IMR-90 (cell line): Measurements from ENCODE around the gene APOL3. TPM values are rescaled to one million over a fixed set of nuclear protein-coding genes. Genes with fewer than 3 reads are reported as not detected.

ENCODE experiments used
- ATAC-seq: fragments of 200-7000 bp; cut with Tn5 transposase; 2 replicates; pipeline ENCODE4 v1.9.1; 2020; ENCODE audit warnings: low read depth, mild to moderate bottlenecking, moderate library complexity
- BruUV-seq: library from RNA; stranded (reverse); fragments of 400-500 nt; replicated peaks from 2 replicates; lab custom pipeline; 2021; lab: Mats Ljungman, UMichigan
- CTCF ChIA-PET: fragments of 300-600 bp; formaldehyde crosslinking; extraction: SDS; loops from one replicate; lab custom pipeline; 2021; ENCODE audit warnings: antibody characterized with exemption; lab: Yijun Ruan, JAX
- POLR2A ChIA-PET: fragments of 300-600 bp; sonication (Branson Sonifier 250); formaldehyde crosslinking; loops from one replicate; lab custom pipeline; 2022; ENCODE audit warnings: antibody characterized with exemption; ENCODE audit not compliant: unreplicated experiment; lab: Charles Lee
- DNase-seq: peaks from one replicate; pipeline ENCODE4 v3.0.0; 2013
- H2AFZ ChIP-seq: replicated peaks from 2 replicates; pipeline ENCODE3; 2013; ENCODE audit warnings: low read length, mild to moderate bottlenecking; ENCODE audit not compliant: poor library complexity
- H2AK5ac ChIP-seq: 2 replicates; pipeline ENCODE4 v1.6.1; 2013; ENCODE audit warnings: low read depth, low read length, inconsistent platforms
- H2AK9ac ChIP-seq: replicated peaks from 2 replicates; pipeline ENCODE3; 2013; ENCODE audit warnings: mild to moderate bottlenecking, low read depth, low read length, moderate library complexity; ENCODE audit not compliant: poor library complexity
- H2BK120ac ChIP-seq: 2 replicates; pipeline ENCODE4 v1.6.1; 2013; ENCODE audit warnings: low read depth, low read length, inconsistent platforms
- H2BK15ac ChIP-seq: 3 replicates; pipeline ENCODE4 v1.6.1; 2013; ENCODE audit warnings: low read depth, low read length, inconsistent platforms
- H2BK20ac ChIP-seq: 2 replicates; pipeline ENCODE4 v1.6.1; 2013; ENCODE audit warnings: low read depth, mild to moderate bottlenecking, inconsistent platforms, low read length, moderate library complexity
- H2BK5ac ChIP-seq: 2 replicates; pipeline ENCODE4 v1.6.1; 2013; ENCODE audit warnings: mild to moderate bottlenecking, low read depth, low read length, inconsistent platforms; ENCODE audit not compliant: poor library complexity, severe bottlenecking
- H3K14ac ChIP-seq: replicated peaks from 2 replicates; pipeline ENCODE4 v1.6.1; 2013; ENCODE audit warnings: low read depth, low read length, inconsistent platforms
- H3K18ac ChIP-seq: 2 replicates; pipeline ENCODE4 v1.6.1; 2013; ENCODE audit warnings: low read depth, low read length, control low read depth
- H3K23ac ChIP-seq: 2 replicates; pipeline ENCODE4 v1.6.1; 2013; ENCODE audit warnings: low read depth, low read length, inconsistent platforms
- H3K27ac ChIP-seq: 2 replicates; pipeline ENCODE4 v1.5.1; 2013; ENCODE audit warnings: mild to moderate bottlenecking, control low read depth, low read length; ENCODE audit not compliant: insufficient read depth
- H3K27me3 ChIP-seq: 2 replicates; pipeline ENCODE4 v1.6.1; 2013; ENCODE audit warnings: low read length; ENCODE audit not compliant: control insufficient read depth, insufficient read depth
- H3K36me3 ChIP-seq: 2 replicates; pipeline ENCODE4 v1.6.1; 2013; ENCODE audit warnings: low read length, mixed read lengths; ENCODE audit not compliant: control insufficient read depth, insufficient read depth
- H3K4ac ChIP-seq: 2 replicates; pipeline ENCODE4 v1.6.1; 2013; ENCODE audit warnings: low read depth, low read length, inconsistent platforms
- H3K4me1 ChIP-seq: 2 replicates; pipeline ENCODE4 v1.6.1; 2013; ENCODE audit warnings: low read length, mixed read lengths; ENCODE audit not compliant: control insufficient read depth, insufficient read depth
- H3K4me2 ChIP-seq: 2 replicates; pipeline ENCODE4 v1.6.1; 2013; ENCODE audit warnings: low read depth, mild to moderate bottlenecking, control low read depth, low read length, moderate library complexity
- H3K4me3 ChIP-seq: 2 replicates; pipeline ENCODE4 v1.5.1; 2013; ENCODE audit warnings: low read depth, mild to moderate bottlenecking, control low read depth, low read length, moderate library complexity; ENCODE audit not compliant: insufficient read depth
- H3K56ac ChIP-seq: 2 replicates; pipeline ENCODE4 v1.6.1; 2013; ENCODE audit warnings: low read length, inconsistent platforms; ENCODE audit not compliant: insufficient read depth; ENCODE audit errors: extremely low read depth
- H3K79me1 ChIP-seq, 2 experiments: 2 replicates each; pipeline ENCODE4 v1.6.1; 2013; ENCODE audit warnings: low read length in 2 of 2, inconsistent platforms in 1 of 2, low read depth in 1 of 2
- H3K9ac ChIP-seq: 2 replicates; pipeline ENCODE4 v1.6.1; 2013; ENCODE audit warnings: low read depth, low read length, control low read depth
- H3K9me1 ChIP-seq: 2 replicates; pipeline ENCODE4 v1.6.1; 2013; ENCODE audit warnings: low read length, inconsistent platforms; ENCODE audit not compliant: insufficient read depth
- H3K9me3 ChIP-seq: 2 replicates; pipeline ENCODE4 v1.6.1; 2013; ENCODE audit warnings: low read length; ENCODE audit not compliant: control insufficient read depth, insufficient read depth
- H4K20me1 ChIP-seq: 2 replicates; pipeline ENCODE4 v1.6.1; 2013; ENCODE audit warnings: low read length, inconsistent platforms; ENCODE audit not compliant: insufficient read depth
- H4K5ac ChIP-seq: 2 replicates; pipeline ENCODE4 v1.6.1; 2013; ENCODE audit warnings: mild to moderate bottlenecking, low read depth, low read length, control low read depth
- H4K8ac ChIP-seq, 2 experiments: 2 replicates each; pipeline ENCODE4 v1.6.1; 2013; ENCODE audit warnings: low read depth in 2 of 2, low read length in 2 of 2, control low read depth in 1 of 2, inconsistent platforms in 1 of 2
- H4K91ac ChIP-seq: 2 replicates; pipeline ENCODE4 v1.6.1; 2013; ENCODE audit warnings: low read depth, low read length, inconsistent platforms; ENCODE audit not compliant: insufficient read depth
- BHLHE40 ChIP-seq: fragments of 150-350 bp; IDR thresholded peaks from 2 replicates; pipeline ENCODE4 v1.6.1; 2016; ENCODE audit warnings: mild to moderate bottlenecking, low read depth, low read length
- CEBPB ChIP-seq: IDR thresholded peaks from 2 replicates; pipeline ENCODE4 v1.6.1; 2012; ENCODE audit warnings: low read depth, low read length, improper control_type of control experiment
- CTCF ChIP-seq: conservative IDR thresholded peaks from 2 replicates; pipeline ENCODE4 v1.5.1; 2012; ENCODE audit warnings: mild to moderate bottlenecking, low read depth, low read length, improper control_type of control experiment
- ELK1 ChIP-seq: fragments of 150-350 bp; IDR thresholded peaks from 2 replicates; pipeline ENCODE4 v1.6.1; 2016; ENCODE audit warnings: low read depth, mild to moderate bottlenecking, low read length, moderate library complexity, borderline replicate concordance
- FOS ChIP-seq: fragments of 150-350 bp; IDR thresholded peaks from 2 replicates; pipeline ENCODE4 v1.6.1; 2016; ENCODE audit warnings: low read depth, low read length
- MAFK ChIP-seq: IDR thresholded peaks from 2 replicates; pipeline ENCODE4 v1.6.1; 2012; ENCODE audit warnings: low read depth, low read length, improper control_type of control experiment
- MAZ ChIP-seq: IDR thresholded peaks from 2 replicates; pipeline ENCODE4 v1.6.1; 2012; ENCODE audit warnings: low read depth, mild to moderate bottlenecking, low read length, improper control_type of control experiment, moderate library complexity, borderline replicate concordance
- MXI1 ChIP-seq: IDR thresholded peaks from 2 replicates; pipeline ENCODE4 v1.6.1; 2012; ENCODE audit warnings: low read depth, mild to moderate bottlenecking, low read length, moderate library complexity, borderline replicate concordance
- NFE2L2 ChIP-seq: fragments of 150-350 bp; IDR thresholded peaks from 2 replicates; pipeline ENCODE4 v1.6.1; 2016; ENCODE audit warnings: low read depth, mild to moderate bottlenecking, low read length
- RAD21 ChIP-seq: IDR thresholded peaks from 2 replicates; pipeline ENCODE4 v1.6.1; 2012; ENCODE audit warnings: low read length, improper control_type of control experiment
- RFX5 ChIP-seq: IDR thresholded peaks from 2 replicates; pipeline ENCODE4 v1.8.0; 2012; ENCODE audit warnings: low read depth, mild to moderate bottlenecking, low read length, moderate library complexity
- SMC3 ChIP-seq: fragments of 150-350 bp; IDR thresholded peaks from 2 replicates; pipeline ENCODE4 v1.6.1; 2016; ENCODE audit warnings: low read depth, mild to moderate bottlenecking, antibody characterized with exemption, low read length, moderate library complexity
- USF2 ChIP-seq: fragments of 150-350 bp; IDR thresholded peaks from 2 replicates; pipeline ENCODE4 v1.6.1; 2017; ENCODE audit warnings: mild to moderate bottlenecking, antibody characterized with exemption, low read length, low read depth
- WGBS, 2 experiments: methylation state at CpG; one replicate each; pipeline versions ENCODE4 v1.1.5 to v1.1.7; 2013; ENCODE audit warnings: missing lambda C conversion rate in 2 of 2; ENCODE audit not compliant: insufficient read length in 1 of 2; ENCODE audit errors: extremely low coverage in 2 of 2; 5-methylcytosine and 5-hydroxymethylcytosine counted together
- dilution Hi-C: fragments of 300-500 bp; cut with HindIII; formaldehyde crosslinking; loops from one replicate; pipeline ENCODE4 v1.14.3; 2018; ENCODE audit warnings: low sequenced_read_pairs; ENCODE audit not compliant: unreplicated experiment
- in situ Hi-C: fragments of 300-500 bp; cut with MboI; formaldehyde crosslinking; loops from 3 replicates; pipeline ENCODE4 v1.14.3; 2019; ENCODE audit warnings: low sequenced_read_pairs, inconsistent platforms, mixed read lengths
- intact Hi-C: fragments of 100-400 bp; cut with micrococcal nuclease; formaldehyde crosslinking; loops from 2 replicates; pipeline ENCODE4 v1.10.0; 2022
- polyA plus RNA-seq, 3 experiments: library from polyadenylated mRNA; depleted of rRNA; stranded (reverse); fragments of >200 nt; gene quantifications; 2 replicates each; pipeline ENCODE4 v1.2.3, GENCODE V29; 2012; ENCODE audit warnings: low replicate concordance in 1 of 3
- total RNA-seq: library from RNA; depleted of rRNA; stranded (reverse); fragments of >200 nt; gene quantifications from 2 replicates; pipeline ENCODE4 v1.2.3, GENCODE V29; 2012

Gene APOL3
- total and polyA plus RNA-seq, 2 of the 4 experiments (the other 2 are of a cell fraction): 1.4 to 2.3 TPM

DNA sequence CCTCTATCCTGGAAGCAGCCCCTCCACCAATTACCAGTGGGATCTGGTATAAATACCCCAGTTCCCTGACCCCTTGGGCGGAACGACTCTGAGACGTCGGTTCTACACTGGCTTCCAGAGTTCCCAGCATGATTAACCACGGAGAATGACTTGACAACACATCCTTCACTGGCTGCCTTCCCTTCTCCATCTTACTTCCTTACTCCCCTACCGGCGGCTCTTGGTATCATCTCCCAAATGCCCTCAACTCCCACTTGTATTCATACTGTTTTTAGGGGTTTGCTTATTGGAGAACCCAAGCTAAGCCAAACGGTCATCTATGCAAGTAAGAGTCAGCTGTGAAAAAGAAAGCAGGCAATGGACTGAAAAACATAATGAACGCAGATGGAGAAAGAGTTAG, 56.1 kb downstream of the APOL3 start:
- Histone ChIP-seq H4K91ac (no peak overlapping the region), H4K20me1 (no peaks in the 10 kb centered on the region), H2BK15ac (no peak overlapping the region), H3K9me1 (no peaks in the 10 kb centered on the region), H3K9me3 (no peaks in the 10 kb centered on the region; the same call in 1 of the 2 replicates), H3K14ac (no peak overlapping the region), H2AK9ac (no peak overlapping the region), H2AK5ac (no peak overlapping the region), H4K8ac (no peak overlapping the region), H4K5ac (no peak overlapping the region), H3K9ac (no peak overlapping the region), H2AFZ (no peak overlapping the region), H3K79me1 (no peaks in the 10 kb centered on the region), H3K36me3 (no peaks in the 10 kb centered on the region), H3K4me3 (no peak overlapping the region), H3K4me1 (no peaks in the 10 kb centered on the region), H3K4me2 (no peak overlapping the region), H3K56ac (no peak overlapping the region), H3K4ac (no peak overlapping the region), H2BK120ac (no peak overlapping the region), H3K18ac (no peak overlapping the region), H3K27ac (no peak overlapping the region), H3K23ac (no peak overlapping the region), H2BK20ac (no peak overlapping the region), H3K27me3 (no peaks in the 10 kb centered on the region; the same call in none of the 2 replicates), H2BK5ac (no peak overlapping the region)
- intact Hi-C loops (no loop called here), in situ Hi-C loops (no loop called here), dilution Hi-C loops (no loop called here)
- 86% methylated on average over 4 of the region's 9 CpGs; no CpG with 5 or more reads in 1 of the 2 experiments for WGBS, 2 experiments
- ChIA-PET CTCF (interaction anchor here (1.0 kb wide), 1 partner anchor 11 kb away, joined by 3 read pairs; no protein-coding TSS in a partner anchor), POLR2A (no interaction called here)
- ATAC-seq (no peak), DNase-seq (no peak)
- TF ChIP-seq MAFK (no peak), MAZ (no peak), ELK1 (no peak), USF2 (no peak), BHLHE40 (no peak), CTCF (no peak), CEBPB (no peak), RAD21 (no peak), FOS (no peak), RFX5 (no peak), MXI1 (no peak), SMC3 (no peak), NFE2L2 (no peak)
- BruUV-seq: no TSS peak
